Liver (tissue), 3 donors: ENCODE results near the gene GMNN.

ENCODE experiments used
- FOXA1 ChIP-seq: IDR thresholded peaks from 2 replicates; pipeline ENCODE4 v1.6.1; 2016; ENCODE audit warnings: antibody characterized with exemption
- GABPA ChIP-seq, 2 donors: IDR thresholded peaks in 1 of 2; conservative IDR thresholded peaks in 1 of 2; 2 replicates each; pipeline ENCODE4 v1.6.1; 2016; ENCODE audit warnings: antibody characterized with exemption in 2 of 2, mild to moderate bottlenecking in 1 of 2, moderate library complexity in 1 of 2
- HNF4G ChIP-seq: IDR thresholded peaks from 2 replicates; pipeline ENCODE4 v1.6.1; 2016; ENCODE audit warnings: antibody characterized with exemption
- JUND ChIP-seq, 2 donors: IDR thresholded peaks; 2 replicates each; pipeline ENCODE4 v1.6.1; 2016; ENCODE audit warnings: antibody characterized with exemption in 2 of 2
- RAD21 ChIP-seq, 2 donors: IDR thresholded peaks; 2 replicates each; pipeline ENCODE4 v1.6.1; 2016; ENCODE audit warnings: antibody characterized with exemption in 2 of 2, mild to moderate bottlenecking in 2 of 2
- SP1 ChIP-seq: IDR thresholded peaks from 2 replicates; pipeline ENCODE4 v1.6.1; 2018; ENCODE audit warnings: antibody characterized with exemption, mild to moderate bottlenecking
- TAF1 ChIP-seq: conservative IDR thresholded peaks from 2 replicates; pipeline ENCODE4 v1.6.1; 2016; ENCODE audit warnings: antibody characterized with exemption, mild to moderate bottlenecking
- YY1 ChIP-seq: IDR thresholded peaks from 2 replicates; pipeline ENCODE4 v1.6.1; 2016; ENCODE audit warnings: antibody characterized with exemption, mild to moderate bottlenecking
- TF ChIP-seq, protein P1 (sequence below): fragments of 150-350 bp; IDR thresholded peaks from 2 replicates; pipeline ENCODE4 v1.5.1; 2017; ENCODE audit warnings: improper control_type of control experiment, low read depth, low read length; ENCODE audit not compliant: missing input control
- TF ChIP-seq, protein P2 (sequence below): IDR thresholded peaks from 2 replicates; pipeline ENCODE4 v1.6.1; 2016; ENCODE audit warnings: antibody characterized with exemption, mild to moderate bottlenecking
- TF ChIP-seq, protein P3 (sequence below): IDR thresholded peaks from 2 replicates; pipeline ENCODE4 v1.6.1; 2016; ENCODE audit warnings: antibody characterized with exemption
- TF ChIP-seq, protein P4 (sequence below): IDR thresholded peaks from 2 replicates; pipeline ENCODE4 v1.6.1; 2016; ENCODE audit warnings: antibody characterized with exemption
- TF ChIP-seq, protein P5 (sequence below): IDR thresholded peaks from 2 replicates; pipeline ENCODE4 v1.6.1; 2016; ENCODE audit warnings: antibody characterized with exemption
- donor health status: healthy.
- donor health status: healthy.

DNA sequence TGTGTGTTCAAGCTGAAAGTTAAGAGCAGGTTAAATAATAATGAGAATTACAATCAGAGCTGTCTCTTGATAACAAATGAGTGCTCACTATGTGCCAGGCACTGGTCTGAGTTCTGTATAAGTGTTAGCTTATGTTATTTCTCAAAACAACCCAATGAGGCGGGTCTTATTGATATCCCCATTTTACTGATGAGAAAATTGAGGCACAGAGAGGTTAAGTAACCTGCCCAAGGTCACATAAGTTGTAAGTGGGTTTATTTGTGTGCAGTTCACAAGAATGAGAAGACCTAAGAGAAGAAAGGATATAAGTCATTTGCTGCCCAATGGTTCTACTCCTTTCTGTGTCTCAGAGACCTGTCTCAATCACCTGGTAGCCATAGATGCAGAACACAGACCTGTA, 58.1 kb downstream of the GMNN start:
- TF ChIP-seq, protein P1, sequence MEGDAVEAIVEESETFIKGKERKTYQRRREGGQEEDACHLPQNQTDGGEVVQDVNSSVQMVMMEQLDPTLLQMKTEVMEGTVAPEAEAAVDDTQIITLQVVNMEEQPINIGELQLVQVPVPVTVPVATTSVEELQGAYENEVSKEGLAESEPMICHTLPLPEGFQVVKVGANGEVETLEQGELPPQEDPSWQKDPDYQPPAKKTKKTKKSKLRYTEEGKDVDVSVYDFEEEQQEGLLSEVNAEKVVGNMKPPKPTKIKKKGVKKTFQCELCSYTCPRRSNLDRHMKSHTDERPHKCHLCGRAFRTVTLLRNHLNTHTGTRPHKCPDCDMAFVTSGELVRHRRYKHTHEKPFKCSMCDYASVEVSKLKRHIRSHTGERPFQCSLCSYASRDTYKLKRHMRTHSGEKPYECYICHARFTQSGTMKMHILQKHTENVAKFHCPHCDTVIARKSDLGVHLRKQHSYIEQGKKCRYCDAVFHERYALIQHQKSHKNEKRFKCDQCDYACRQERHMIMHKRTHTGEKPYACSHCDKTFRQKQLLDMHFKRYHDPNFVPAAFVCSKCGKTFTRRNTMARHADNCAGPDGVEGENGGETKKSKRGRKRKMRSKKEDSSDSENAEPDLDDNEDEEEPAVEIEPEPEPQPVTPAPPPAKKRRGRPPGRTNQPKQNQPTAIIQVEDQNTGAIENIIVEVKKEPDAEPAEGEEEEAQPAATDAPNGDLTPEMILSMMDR: no peak
- TF ChIP-seq RAD21 (IDR thresholded peaks at IDR 0.05) (no peak), GABPA (IDR thresholded peaks at IDR 0.05 in 1 of 2, conservative IDR thresholded peaks at IDR 0.05 in 1 of 2) (no peak), FOXA1 (no peak), YY1 (no peak), SP1 (no peak), TAF1 (no peak), JUND (IDR thresholded peaks at IDR 0.05) (no peak), HNF4G (no peak)
- TF ChIP-seq, protein P2, sequence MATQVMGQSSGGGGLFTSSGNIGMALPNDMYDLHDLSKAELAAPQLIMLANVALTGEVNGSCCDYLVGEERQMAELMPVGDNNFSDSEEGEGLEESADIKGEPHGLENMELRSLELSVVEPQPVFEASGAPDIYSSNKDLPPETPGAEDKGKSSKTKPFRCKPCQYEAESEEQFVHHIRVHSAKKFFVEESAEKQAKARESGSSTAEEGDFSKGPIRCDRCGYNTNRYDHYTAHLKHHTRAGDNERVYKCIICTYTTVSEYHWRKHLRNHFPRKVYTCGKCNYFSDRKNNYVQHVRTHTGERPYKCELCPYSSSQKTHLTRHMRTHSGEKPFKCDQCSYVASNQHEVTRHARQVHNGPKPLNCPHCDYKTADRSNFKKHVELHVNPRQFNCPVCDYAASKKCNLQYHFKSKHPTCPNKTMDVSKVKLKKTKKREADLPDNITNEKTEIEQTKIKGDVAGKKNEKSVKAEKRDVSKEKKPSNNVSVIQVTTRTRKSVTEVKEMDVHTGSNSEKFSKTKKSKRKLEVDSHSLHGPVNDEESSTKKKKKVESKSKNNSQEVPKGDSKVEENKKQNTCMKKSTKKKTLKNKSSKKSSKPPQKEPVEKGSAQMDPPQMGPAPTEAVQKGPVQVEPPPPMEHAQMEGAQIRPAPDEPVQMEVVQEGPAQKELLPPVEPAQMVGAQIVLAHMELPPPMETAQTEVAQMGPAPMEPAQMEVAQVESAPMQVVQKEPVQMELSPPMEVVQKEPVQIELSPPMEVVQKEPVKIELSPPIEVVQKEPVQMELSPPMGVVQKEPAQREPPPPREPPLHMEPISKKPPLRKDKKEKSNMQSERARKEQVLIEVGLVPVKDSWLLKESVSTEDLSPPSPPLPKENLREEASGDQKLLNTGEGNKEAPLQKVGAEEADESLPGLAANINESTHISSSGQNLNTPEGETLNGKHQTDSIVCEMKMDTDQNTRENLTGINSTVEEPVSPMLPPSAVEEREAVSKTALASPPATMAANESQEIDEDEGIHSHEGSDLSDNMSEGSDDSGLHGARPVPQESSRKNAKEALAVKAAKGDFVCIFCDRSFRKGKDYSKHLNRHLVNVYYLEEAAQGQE: no peak
- TF ChIP-seq, protein P3, sequence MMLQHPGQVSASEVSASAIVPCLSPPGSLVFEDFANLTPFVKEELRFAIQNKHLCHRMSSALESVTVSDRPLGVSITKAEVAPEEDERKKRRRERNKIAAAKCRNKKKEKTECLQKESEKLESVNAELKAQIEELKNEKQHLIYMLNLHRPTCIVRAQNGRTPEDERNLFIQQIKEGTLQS: no peak
- TF ChIP-seq, protein P4, sequence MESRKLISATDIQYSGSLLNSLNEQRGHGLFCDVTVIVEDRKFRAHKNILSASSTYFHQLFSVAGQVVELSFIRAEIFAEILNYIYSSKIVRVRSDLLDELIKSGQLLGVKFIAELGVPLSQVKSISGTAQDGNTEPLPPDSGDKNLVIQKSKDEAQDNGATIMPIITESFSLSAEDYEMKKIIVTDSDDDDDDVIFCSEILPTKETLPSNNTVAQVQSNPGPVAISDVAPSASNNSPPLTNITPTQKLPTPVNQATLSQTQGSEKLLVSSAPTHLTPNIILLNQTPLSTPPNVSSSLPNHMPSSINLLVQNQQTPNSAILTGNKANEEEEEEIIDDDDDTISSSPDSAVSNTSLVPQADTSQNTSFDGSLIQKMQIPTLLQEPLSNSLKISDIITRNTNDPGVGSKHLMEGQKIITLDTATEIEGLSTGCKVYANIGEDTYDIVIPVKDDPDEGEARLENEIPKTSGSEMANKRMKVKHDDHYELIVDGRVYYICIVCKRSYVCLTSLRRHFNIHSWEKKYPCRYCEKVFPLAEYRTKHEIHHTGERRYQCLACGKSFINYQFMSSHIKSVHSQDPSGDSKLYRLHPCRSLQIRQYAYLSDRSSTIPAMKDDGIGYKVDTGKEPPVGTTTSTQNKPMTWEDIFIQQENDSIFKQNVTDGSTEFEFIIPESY: no peak
- TF ChIP-seq, protein P5, sequence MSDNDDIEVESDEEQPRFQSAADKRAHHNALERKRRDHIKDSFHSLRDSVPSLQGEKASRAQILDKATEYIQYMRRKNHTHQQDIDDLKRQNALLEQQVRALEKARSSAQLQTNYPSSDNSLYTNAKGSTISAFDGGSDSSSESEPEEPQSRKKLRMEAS: no peak
